NCI-H146 treated with DMSO at 0.1 percent for 48 hours (cell line): ENCODE measurements around the gene ARHGAP6.

Source experiments
- DNase-seq: peaks from one replicate; lab custom pipeline; 2025; ENCODE audit not compliant: unreplicated experiment; lab: John Stamatoyannopoulos, UW

The ARHGAP6 gene

GRCh38 chrX:11119313-11119943, 546.3 kb downstream of the ARHGAP6 start:
- DNase-seq = no peak

DNA sequence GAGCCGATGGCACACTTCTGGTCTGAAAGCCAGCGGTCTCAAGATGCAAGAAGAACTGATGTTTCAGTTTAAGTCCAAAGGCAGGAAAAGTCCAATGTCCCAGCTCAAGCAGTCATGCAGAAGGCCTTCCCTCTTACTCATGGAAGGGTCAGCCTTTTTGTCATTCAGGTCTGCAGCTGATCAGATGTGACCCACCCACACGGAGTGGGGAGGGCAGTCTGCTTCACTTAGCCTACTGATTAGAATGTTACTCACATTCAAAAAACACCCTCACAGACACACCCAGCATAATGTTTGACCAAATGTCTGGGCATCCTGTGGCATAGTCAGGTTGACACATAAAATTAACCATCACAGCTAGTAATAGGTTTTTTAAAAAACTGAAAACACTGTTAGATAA, 548.0 kb downstream of the ARHGAP6 start:
- no peak for DNase-seq

- DNase-seq = no peak
These were observed 552.0 kb downstream of the ARHGAP6 start for GRCh38 chrX:11113731-11114130.

GRCh38 chrX:11111947-11112346, 553.8 kb downstream of the ARHGAP6 start:
- DNase-seq = no peak

GRCh38 chrX:11111037-11111851, 554.5 kb downstream of the ARHGAP6 start, which contains the start of gene HCCS:
HCCS (plus strand) TSS chrX:11111332; CDS start chrX:11112061, 729 bp downstream.
- peak; percentile 68 for DNase-seq

GRCh38 chrX:11109968-11110367, 555.8 kb downstream of the ARHGAP6 start:
- DNase-seq = no peak

- no peak for DNase-seq
These were observed 557.3 kb downstream of the ARHGAP6 start for GRCh38 chrX:11108253-11108941.

DNA sequence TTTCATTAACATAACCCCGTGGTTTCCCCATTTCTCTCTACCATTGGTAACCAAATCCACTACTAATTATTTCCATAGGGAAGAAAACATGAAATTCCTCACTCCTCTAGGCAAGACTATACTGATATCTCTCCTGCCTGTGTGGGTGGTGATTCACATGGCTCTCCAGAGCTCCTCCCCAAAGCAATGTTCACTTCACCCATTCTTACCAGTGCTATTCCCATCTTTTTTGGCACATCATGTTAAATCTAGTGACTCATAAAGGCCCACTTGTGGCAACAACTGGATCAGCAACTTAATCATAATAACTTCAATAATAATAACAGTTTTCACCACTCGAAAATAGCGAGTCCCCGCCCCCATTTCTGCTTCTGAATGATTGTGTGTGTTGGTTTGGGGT, 560.6 kb downstream of the ARHGAP6 start:
- no peak for DNase-seq

DNA sequence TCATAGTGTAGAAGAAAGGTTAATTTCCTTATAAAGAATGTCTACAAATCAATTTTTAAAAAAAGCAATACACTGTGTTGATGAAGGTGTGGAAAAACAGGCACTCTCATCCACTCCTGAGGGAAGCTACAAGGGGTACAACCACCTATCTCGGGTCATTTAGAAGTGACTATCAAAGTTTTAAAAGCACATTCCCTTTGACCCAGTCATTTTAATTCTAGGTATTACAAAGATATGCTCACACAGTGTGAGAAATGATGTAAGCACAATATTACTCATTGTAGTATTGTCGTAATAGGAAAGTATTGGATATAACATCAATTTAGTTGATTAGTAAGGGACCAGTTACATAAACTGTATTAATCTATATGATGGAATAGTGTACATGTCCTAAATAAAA, 562.0 kb downstream of the ARHGAP6 start:
- no peak for DNase-seq

- DNase-seq = no peak
These were observed 562.7 kb downstream of the ARHGAP6 start for GRCh38 chrX:11103006-11103405.

- DNase-seq = no peak
These were observed 565.3 kb downstream of the ARHGAP6 start for GRCh38 chrX:11100281-11101035.

DNA sequence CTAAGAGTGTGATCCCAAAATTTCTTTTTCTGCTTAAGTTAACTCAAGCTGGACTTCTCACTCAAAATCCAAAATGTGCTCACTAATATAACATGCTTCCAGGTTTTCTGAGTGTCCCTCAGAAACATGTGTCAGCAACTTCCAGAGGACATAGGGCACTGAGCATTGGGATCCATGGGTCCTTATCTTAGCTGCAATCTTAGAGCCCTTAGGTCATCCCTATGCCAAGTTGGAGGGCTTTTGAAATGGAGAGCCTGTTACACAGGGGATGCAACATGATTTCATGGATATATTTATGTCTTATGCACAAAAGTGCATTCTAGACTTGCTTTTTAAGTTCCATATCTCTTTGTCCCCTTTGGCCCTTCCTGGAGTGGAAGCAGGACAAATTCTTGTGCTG, 566.3 kb downstream of the ARHGAP6 start:
- DNase-seq = no peak

DNA sequence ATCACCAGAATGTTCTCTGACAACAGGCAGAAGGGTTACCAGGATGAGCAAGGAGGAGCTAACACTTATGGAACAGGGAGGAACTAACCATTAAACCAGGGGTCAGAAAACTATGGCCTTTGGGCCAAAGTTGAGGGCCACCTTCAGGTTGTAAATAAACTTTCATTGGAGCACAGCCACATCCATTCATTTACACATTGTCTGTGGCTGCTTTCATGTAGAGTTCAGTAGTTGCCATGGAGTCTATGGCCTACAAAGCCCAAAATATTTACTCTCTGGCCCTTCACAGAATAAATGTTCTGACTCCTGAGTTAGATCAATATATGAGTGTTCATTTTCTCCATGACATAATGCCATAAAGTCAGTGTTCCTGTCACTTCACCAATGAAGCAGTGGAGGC, 567.8 kb downstream of the ARHGAP6 start:
- no peak for DNase-seq

GRCh38 chrX:11089802-11090201, 575.9 kb downstream of the ARHGAP6 start:
- no peak for DNase-seq
